DMS153 treated with DMSO at 0.1 percent for 48 hours (cell line): Measurements from ENCODE around the gene LACTBL1.

Experiments used
- DNase-seq: peaks from one replicate; lab custom pipeline; 2025; ENCODE audit not compliant: unreplicated experiment; lab: John Stamatoyannopoulos, UW

Gene LACTBL1

DNA sequence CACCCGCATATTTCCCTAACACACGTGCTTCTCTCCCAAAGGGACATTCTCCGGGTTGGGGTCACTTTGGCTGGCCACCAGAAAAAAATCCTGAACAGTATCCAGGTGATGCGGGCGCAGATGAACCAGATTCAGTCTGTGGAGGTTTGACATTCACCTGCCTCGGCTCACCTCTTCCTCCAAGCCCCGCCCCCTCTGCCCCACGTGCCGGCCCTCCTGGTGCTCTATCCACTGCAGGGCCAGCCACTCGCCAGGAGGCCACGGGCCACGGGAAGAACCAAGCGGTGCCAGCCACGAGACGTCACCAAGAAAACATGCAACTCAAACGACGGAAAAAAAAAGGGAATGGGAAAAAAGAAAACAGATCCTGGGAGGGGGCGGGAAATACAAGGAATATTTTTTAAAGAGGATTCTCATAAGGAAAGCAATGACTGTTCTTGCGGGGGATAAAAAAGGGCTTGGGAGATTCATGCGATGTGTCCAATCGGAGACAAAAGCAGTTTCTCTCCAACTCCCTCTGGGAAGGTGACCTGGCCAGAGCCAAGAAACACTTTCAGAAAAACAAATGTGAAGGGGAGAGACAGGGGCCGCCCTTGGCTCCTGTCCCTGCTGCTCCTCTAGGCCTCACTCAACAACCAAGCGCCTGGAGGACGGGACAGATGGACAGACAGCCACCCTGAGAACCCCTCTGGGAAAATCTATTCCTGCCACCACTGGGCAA lies 59.1 kb downstream of the LACTBL1 start:
- DNase-seq = no peak

DNA sequence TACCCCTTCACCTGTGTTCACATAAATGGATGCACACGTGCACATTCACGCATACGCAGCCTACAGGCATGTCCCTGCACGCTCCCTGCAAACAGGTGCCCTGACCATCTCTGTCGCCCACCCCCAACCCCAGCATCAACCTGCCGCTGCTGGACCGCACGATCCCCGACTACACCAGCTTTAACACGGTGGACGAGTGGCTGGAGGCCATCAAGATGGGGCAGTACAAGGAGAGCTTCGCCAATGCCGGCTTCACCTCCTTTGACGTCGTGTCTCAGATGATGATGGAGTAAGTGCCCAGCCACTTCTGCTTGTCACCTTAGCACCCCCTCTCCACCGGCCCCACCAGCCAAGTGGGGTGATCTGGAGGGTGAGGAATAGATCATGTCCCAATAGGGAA lies 60.4 kb downstream of the LACTBL1 start:
- DNase-seq = no peak

DNA sequence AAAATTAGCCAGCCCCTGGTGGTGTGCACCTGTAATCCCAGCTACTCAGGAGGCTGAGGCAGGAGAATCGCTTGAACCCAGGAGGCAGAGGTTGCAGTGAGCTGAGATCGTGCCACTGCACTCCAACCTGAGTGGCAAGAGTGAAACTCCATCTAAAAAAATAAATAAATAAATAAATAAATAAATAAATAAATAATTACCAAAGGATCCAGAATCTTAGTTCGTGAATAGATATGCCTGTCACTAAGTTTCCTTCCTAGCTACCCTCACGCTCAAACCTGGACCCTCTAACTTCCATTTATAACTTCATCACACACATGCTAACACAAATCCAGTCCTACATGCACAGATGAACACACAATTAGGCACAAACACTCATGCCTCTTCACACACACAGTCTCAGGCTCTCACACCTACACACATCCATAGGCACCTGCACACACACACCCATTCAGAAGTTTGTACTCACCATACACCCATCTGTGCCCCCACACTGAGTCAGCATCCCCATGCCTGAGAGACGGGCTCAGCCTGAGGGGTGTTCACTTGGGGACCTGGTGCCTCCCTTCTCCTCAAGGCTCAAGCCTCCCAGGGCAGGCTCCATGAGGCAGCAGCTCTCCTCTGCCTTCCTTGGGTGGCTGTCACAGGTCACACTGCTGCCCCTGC lies 61.5 kb downstream of the LACTBL1 start:
- DNase-seq = no peak

DNA sequence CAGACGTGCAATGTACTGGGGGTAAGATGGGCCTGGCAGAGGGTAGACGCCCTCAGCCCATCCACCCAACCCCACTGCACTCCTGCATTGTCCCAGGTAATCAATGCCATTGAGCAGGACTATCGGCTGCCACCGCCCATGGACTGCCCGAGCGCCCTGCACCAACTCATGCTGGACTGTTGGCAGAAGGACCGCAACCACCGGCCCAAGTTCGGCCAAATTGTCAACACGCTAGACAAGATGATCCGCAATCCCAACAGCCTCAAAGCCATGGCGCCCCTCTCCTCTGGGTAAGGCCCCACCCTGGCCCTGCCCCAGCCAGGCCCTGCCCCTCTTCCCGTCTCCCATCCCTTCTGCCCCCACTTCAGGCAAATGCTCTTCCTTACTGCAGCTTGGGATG lies 62.4 kb downstream of the LACTBL1 start:
- DNase-seq = no peak

DNA sequence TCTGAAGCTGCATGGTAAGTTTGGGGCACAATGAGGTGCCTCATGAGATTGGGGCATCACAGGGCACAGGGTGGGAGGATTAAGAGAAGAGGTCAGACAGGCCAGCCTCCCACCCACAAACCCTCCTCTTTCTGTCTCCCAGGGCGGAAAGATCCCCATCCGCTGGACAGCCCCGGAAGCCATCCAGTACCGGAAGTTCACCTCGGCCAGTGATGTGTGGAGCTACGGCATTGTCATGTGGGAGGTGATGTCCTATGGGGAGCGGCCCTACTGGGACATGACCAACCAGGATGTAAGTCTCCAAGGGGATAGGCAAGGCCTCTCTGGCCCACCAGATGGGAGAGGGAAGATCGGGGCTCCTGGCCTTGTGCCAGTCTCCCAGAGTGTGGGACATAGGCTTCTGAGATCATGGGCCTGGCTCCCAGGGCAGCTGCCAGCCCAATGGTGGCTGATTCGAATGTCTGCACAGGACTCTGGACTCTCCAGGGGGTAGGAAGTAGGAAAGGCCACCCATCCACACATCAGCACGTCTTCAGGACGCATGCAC lies 63.7 kb downstream of the LACTBL1 start:
- no peak for DNase-seq

DNA sequence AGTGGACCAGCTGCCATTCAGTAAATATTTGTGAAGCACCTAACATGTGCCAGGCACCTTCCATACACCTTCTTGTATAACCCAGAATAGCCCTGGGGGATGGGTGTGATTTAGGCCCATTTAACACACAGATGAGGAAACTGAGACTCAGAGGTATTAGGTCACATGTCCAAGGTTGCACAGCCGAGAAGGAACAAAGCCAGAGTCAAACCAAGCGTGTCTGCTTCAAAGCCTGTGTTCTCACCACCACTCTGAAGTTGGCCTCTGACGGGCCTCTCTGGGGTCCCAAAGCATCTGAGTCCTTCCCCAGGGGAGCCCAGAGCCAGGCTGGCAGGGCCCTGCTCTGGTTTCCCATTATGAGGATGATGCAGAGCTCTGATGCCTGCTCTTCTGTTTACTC lies 65.1 kb downstream of the LACTBL1 start:
- DNase-seq = no peak

DNA sequence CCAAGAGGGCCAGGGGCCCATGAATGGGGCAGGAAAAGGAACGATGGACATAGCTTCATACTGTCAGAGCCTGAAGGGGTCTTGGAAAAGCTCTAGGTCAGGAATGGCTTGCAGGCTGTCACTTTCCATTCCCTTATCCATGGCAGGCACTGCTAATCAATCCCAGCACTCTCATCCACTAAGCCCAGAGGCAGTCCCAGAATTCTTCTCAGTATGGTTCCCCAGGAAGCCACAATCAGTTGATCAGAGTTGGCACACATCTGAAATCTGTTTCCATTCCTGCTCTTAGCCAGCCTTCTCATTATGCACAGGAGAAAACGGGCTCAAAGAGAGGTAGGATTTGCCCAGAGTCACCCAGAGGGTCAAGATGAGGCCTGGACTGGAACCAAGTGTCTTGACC lies 65.7 kb downstream of the LACTBL1 start:
- DNase-seq = no peak

DNA sequence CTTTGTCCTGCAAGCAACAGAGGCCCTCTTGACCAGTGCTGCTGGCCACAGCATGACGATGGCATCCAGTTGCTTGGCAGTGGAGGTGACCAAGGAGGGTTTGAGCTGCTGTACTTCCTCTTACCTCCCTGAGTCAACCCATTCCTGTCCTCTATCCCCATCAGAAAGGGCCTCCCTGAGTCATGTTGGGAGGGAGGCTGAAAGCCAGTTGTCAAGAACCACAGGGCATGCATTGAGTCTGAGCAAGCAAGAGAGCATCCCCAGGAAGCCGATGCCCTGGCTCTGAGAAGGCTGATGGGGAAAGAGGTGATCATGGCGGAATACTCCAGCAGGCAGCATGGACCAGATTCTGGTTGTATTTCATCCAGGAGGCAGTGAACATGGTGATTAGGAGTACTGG lies 69.6 kb downstream of the LACTBL1 start:
- no peak for DNase-seq
